KBM-7 (cell line): Measurements from ENCODE around the gene DROSHA.

ENCODE experiments used
- DNase-seq: peaks from one replicate; pipeline ENCODE4 v3.0.0-alpha.2; 2015
- in situ Hi-C: fragments of 300-500 bp; cut with MboI; formaldehyde crosslinking; loops from 2 replicates; pipeline ENCODE4 v1.14.3; 2020; ENCODE audit warnings: low sequenced_read_pairs, low pct_unique_long_range_greater_than_20kb, mixed read lengths

Gene DROSHA

GRCh38 chr5:31434898-31435297 lies 97.0 kb downstream of the DROSHA start:
- in situ Hi-C loops, result no loop called here
- no peak for DNase-seq

GRCh38 chr5:31433229-31433628 lies 98.7 kb downstream of the DROSHA start:
- in situ Hi-C loops, result no loop called here
- no peak for DNase-seq

DNA sequence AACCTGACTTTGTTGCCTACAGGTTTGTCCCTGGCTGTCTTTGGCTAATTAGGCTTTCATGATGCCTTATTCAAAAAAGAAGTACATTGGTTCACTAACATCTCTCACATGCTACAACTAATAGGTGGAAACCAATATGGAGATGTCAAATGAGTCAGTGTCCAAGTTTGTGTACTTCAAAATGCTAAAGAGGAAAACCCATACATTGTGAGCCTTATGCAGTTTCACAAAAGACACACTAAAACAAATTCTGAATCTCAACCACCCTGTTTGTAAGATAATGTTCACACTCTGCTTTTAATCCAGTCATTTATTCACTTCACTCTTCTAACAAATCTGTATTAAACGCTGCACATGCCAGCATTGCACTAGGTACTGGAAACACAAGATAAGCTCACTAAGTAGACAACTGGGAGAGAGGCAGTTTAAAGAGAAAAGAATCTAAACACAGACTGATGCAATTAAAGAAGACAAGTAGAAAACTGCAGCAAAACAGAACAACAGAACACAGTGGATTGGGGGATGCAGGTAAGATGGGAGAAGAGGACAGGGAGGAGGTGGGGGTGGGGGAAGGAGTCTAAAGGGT lies 104.1 kb downstream of the DROSHA start:
- in situ Hi-C loops, result no loop called here
- no peak for DNase-seq

- in situ Hi-C loops, result no loop called here
- DNase-seq, result no peak
Observed at GRCh38 chr5:31427013-31427723, 104.7 kb downstream of the DROSHA start.

GRCh38 chr5:31421806-31422586 lies 109.9 kb downstream of the DROSHA start:
- in situ Hi-C loops, result no loop called here
- DNase-seq, result no peak

DNA sequence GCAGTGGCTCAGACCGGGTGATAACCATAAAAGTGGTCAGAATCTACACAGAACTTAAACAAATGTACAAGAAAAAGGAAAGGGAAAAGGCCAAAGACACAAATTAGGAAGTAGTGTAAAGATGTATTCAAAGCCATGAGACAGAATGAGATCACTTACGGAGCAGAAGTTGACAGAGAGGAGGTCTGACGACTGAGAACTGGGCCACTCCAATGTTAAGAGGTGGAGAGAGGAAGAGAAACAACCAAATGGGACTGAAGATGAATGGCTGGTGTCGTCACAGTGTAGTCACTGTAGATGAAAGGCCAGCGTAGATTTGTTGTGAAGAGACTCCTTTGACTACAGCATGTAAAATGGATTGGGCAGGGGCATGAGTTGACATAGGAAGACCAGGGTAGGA lies 114.4 kb downstream of the DROSHA start:
- in situ Hi-C loops, result no loop called here
- DNase-seq, result no peak

DNA sequence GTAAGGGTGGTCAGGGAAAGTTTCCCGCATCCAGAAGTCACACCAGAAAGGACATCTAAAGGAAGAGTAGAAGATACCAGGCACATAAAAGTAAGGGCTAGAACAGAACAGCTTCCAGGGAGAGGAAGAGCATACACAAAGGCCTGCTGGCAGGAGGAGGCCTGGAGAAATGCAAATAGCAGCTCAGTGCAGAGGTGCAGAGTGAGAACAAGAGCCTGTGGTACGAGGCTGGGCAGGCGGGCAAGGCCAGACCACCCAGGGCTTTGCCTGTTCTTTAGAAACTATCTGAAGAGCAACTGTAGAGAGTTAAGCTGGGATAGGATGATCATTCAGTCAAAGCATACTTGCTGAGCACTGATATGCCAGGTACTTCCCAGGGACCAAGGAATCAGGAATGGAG lies 115.3 kb downstream of the DROSHA start:
- DNase-seq, result no peak
- in situ Hi-C loops, result no loop called here

DNA sequence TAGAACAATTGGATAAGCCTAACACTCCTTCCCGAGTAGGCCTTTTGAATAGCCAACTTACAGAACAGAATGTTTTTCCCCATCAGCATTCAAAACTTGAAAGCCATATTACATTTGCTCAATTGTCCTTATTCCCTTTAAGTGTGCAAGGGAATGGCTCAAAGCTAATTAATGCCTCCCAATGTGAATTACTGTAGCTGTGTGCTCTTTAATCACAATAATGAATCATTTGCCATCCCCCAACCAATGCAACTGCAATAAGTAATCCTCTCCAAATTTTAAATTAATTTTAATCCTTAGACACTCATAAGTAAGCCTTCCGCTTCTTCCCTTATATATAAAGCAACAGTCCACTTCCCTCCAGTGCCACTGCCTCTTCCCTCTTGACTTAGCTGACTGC lies 115.9 kb downstream of the DROSHA start:
- no peak for DNase-seq
- in situ Hi-C loops, result no loop called here

GRCh38 chr5:31415009-31415923 lies 116.6 kb downstream of the DROSHA start:
- in situ Hi-C loops, result no loop called here
- no peak for DNase-seq

- DNase-seq, result no peak
- in situ Hi-C loops, result no loop called here
Observed at GRCh38 chr5:31413030-31413812, 118.7 kb downstream of the DROSHA start.

DNA sequence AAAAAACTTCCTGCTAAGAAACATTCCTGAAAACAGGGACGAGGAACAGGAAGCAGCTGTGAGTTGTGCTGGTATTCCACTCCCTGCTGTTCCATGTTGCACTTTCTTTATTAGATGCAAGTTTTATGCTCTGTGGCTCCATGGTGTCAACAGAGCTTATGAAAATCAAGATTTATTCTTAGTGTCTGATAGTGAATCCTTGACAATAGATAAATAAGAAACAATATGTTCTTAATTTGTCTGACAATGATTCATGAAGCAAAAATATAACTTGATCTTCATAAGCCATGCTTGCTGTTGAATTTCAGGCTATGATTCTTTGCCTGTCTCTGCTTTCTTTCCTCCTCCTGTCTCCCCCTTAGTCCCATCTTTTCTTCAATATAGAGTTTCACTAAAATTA lies 119.6 kb downstream of the DROSHA start:
- DNase-seq, result no peak
- in situ Hi-C loops, result no loop called here

DNA sequence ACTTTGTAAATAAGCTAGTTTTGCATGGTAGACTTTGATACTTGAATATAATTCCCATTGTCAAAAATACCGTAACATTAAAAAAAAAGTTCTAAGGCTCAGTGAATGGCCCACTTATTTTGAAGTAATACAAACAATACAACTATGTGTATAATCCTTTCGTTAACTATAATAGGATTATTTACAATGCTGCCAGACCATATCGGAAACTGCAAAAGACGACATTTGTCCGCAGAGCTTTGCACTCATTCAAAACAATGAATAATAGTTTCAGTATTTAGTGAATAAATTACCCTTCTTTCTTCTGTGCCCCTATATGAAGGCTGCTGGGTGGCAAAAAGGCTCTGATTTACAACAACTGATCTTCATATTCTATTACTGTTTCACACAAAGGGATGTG lies 121.8 kb downstream of the DROSHA start:
- no peak for DNase-seq
- in situ Hi-C loops, result no loop called here

GRCh38 chr5:31408814-31409213 lies 123.1 kb downstream of the DROSHA start:
- no peak for DNase-seq
- in situ Hi-C loops, result no loop called here

GRCh38 chr5:31407921-31408693 lies 123.8 kb downstream of the DROSHA start:
- in situ Hi-C loops, result no loop called here
- DNase-seq, result no peak

- DNase-seq, result no peak
- in situ Hi-C loops, result no loop called here
Observed at GRCh38 chr5:31404325-31404724, 127.6 kb downstream of the DROSHA start.

- in situ Hi-C loops, result no loop called here
- no peak for DNase-seq
Observed at GRCh38 chr5:31401691-31402090, 130.2 kb downstream of the DROSHA start.

DNA sequence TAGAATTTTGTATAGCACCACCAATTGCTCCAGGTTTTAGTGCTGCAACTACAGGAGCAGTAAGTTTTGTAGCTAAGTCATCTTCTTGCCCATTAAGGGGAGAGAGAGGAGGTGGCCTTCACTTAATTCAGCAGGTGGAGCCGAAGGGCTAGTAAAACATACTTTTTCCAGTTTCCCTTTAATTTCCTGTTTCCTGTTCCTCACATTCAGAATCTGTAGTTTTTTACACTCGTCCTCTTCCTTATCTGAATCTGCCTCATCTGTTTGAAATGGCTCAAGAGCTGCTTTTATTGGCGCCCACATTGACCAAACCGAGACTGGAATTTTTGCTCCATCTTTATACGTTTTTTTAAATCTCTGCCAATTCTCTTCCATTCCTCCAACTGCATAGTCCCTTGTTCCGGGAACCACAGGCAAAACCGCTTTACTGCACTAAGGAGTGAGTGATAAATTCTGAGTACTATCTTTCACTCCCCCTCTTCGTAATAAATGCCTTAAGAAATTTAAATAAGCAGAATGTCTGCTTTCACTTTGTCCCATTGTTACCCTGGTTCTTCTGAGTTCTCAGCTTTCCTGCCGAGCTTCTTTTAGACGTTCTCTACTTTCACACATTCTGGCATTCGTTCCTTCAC lies 133.9 kb downstream of the DROSHA start:
- DNase-seq, result no peak
- in situ Hi-C loops, result no loop called here
